Kidney (tissue), 14 donors: ENCODE measurements around the gene HRCT1. TPM values are rescaled to one million over a fixed set of nuclear protein-coding genes. Genes with fewer than 3 reads are reported as not detected.

Source experiments
- DNase-seq, 5 donors: peaks; one replicate each; pipeline ENCODE4 v3.0.0-alpha.2; 2013 to 2020
- FAIRE-seq: peaks from 2 replicates; lab custom pipeline; 2012; peaks lifted over from hg19 to GRCh38; lab: Jason Lieb, UNC
- H3K27ac ChIP-seq, 2 donors: one replicate each; pipeline ENCODE4 v1.7.0; 2013; ENCODE audit warnings: low read depth in 2 of 2, low read length in 2 of 2, inconsistent platforms in 1 of 2
- H3K27me3 ChIP-seq: one replicate; pipeline ENCODE4 v1.7.1; 2013; ENCODE audit warnings: low read length, inconsistent platforms; ENCODE audit not compliant: control insufficient read depth, insufficient read depth
- H3K36me3 ChIP-seq, 3 donors: one replicate each; pipeline versions ENCODE4 v1.7.0 to v1.7.1; 2013; ENCODE audit warnings: low read length in 3 of 3, control low read depth in 1 of 3, inconsistent platforms in 1 of 3; ENCODE audit not compliant: insufficient read depth in 3 of 3, control insufficient read depth in 2 of 3
- H3K4me1 ChIP-seq, 3 donors: one replicate each; pipeline versions ENCODE4 v1.7.0 to v1.7.1; 2013; ENCODE audit warnings: low read length in 3 of 3, inconsistent platforms in 1 of 3, low read depth in 1 of 3; ENCODE audit not compliant: control insufficient read depth in 2 of 3, insufficient read depth in 2 of 3
- H3K4me3 ChIP-seq, 3 donors: one replicate each; pipeline versions ENCODE4 v1.7.0 to v1.8.1; 2013; ENCODE audit warnings: low read length in 3 of 3, control low read depth in 1 of 3, inconsistent platforms in 1 of 3
- H3K9ac ChIP-seq, 3 donors: one replicate each; pipeline versions ENCODE4 v1.7.0 to v1.7.1; 2013; ENCODE audit warnings: low read length in 3 of 3, control low read depth in 1 of 3, inconsistent platforms in 1 of 3
- H3K9me3 ChIP-seq, 3 donors: one replicate each; pipeline versions ENCODE4 v1.7.0 to v1.7.1; 2013; ENCODE audit warnings: low read length in 3 of 3, control low read depth in 1 of 3, inconsistent platforms in 1 of 3; ENCODE audit not compliant: control insufficient read depth in 2 of 3, insufficient read depth in 1 of 3
- CTCF ChIP-seq: IDR thresholded peaks from 3 replicates; pipeline ENCODE4 v1.5.1; 2012; ENCODE audit warnings: mild to moderate bottlenecking, moderate library complexity, borderline replicate concordance; ENCODE audit not compliant: insufficient read depth; ENCODE audit errors: extremely low read depth
- intact Hi-C: fragments of 100-400 bp; cut with DNase I; formaldehyde crosslinking; loops from one replicate; pipeline ENCODE4 v1.11.1; 2022
- polyA plus RNA-seq: library from polyadenylated mRNA; stranded (reverse); fragments of 350-450 nt; fragmentation: Illumina TruSeq; extraction: RNeasy Lipid Tissue Mini Kit (QIAGEN cat#74804); gene quantifications from one replicate; pipeline ENCODE4 v1.2.3, GENCODE V29; 2014; ENCODE audit warnings: low read depth, low replicate concordance; ENCODE audit not compliant: insufficient read depth
- total RNA-seq: library from RNA; stranded (reverse); fragmentation: NEBNext Ultra II Directional; extraction: Animal tissue kit (Norgen Biotek cat#: 25700); gene quantifications from one replicate; pipeline ENCODE4 v1.2.1, GENCODE V29; 2021
- donor health status: control.
- donor health status: control.
- donor health status: control.
- donor health status: control.
- donor health status: control.
- donor health status: DM: yes; HTN: yes; CAD: no.
- donor health status: Normal renal cell carcinoma (clear cell type).

HRCT1 gene
- total and polyA plus RNA-seq, 2 donors from 2014 or later: 13.3 to 51.2 TPM

GRCh38 chr9:35956651-35957050, 50.6 kb downstream of the HRCT1 start:
- no peak for TF ChIP-seq CTCF
- FAIRE-seq (no peak), DNase-seq (no peak)
- Histone ChIP-seq H3K36me3 (no peaks in the 10 kb centered on the region), H3K9ac (no peak overlapping the region), H3K9me3 (no peaks in the 10 kb centered on the region), H3K27me3 (peaks cover 2% of the 10 kb centered on the region), H3K27ac (no peak overlapping the region), H3K4me3 (no peak overlapping the region), H3K4me1 (peaks cover 0 to 2% (median 0%) of the 10 kb centered on the region in 3 donors)
- intact Hi-C loops: loop anchor here (5.0 kb wide), 1 partner anchor 61 kb away; no protein-coding TSS in a partner anchor

Other genes starting within 250 kb of the HRCT1 start
- 36,256 TPM for gene RMRP, start 248.2 kb upstream of the HRCT1 start, total RNA-seq
- gene RMRP, start 248.2 kb upstream of the HRCT1 start, polyA plus RNA-seq: not detected
- 26.8 TPM for gene CCDC107, start 247.9 kb upstream of the HRCT1 start, total RNA-seq
- 52.3 TPM for gene CCDC107, start 247.9 kb upstream of the HRCT1 start, polyA plus RNA-seq
- gene ARHGEF39, start 241.0 kb upstream of the HRCT1 start, total RNA-seq: 0.72 TPM
- 0.17 TPM for gene ARHGEF39, start 241.0 kb upstream of the HRCT1 start, polyA plus RNA-seq
- gene CA9, start 232.3 kb upstream of the HRCT1 start, total RNA-seq: 0.85 TPM
- 0.67 TPM for gene CA9, start 232.3 kb upstream of the HRCT1 start, polyA plus RNA-seq
- gene TPM2, start 216.3 kb upstream of the HRCT1 start, total RNA-seq: 218 TPM
- 287 TPM for gene TPM2, start 216.3 kb upstream of the HRCT1 start, polyA plus RNA-seq
- gene TLN1, start 174.0 kb upstream of the HRCT1 start, total RNA-seq: 376 TPM
- gene TLN1, start 174.0 kb upstream of the HRCT1 start, polyA plus RNA-seq: 71.7 TPM
- gene CREB3, start 173.5 kb upstream of the HRCT1 start, total RNA-seq: 40.5 TPM
- gene CREB3, start 173.5 kb upstream of the HRCT1 start, polyA plus RNA-seq: 52.0 TPM
- 93.2 TPM for gene GBA2, start 157.0 kb upstream of the HRCT1 start, total RNA-seq
- gene GBA2, start 157.0 kb upstream of the HRCT1 start, polyA plus RNA-seq: 83.2 TPM
- gene RGP1, start 156.9 kb upstream of the HRCT1 start, total RNA-seq: 39.2 TPM
- gene RGP1, start 156.9 kb upstream of the HRCT1 start, polyA plus RNA-seq: 11.0 TPM
- gene MSMP, start 151.9 kb upstream of the HRCT1 start, total RNA-seq: 0.47 TPM
- gene MSMP, start 151.9 kb upstream of the HRCT1 start, polyA plus RNA-seq: not detected
- 17.0 TPM for gene NPR2, start 114.6 kb upstream of the HRCT1 start, total RNA-seq
- gene NPR2, start 114.6 kb upstream of the HRCT1 start, polyA plus RNA-seq: 11.4 TPM
- 6.1 TPM for gene SPAG8, start 93.9 kb upstream of the HRCT1 start, total RNA-seq
- 2.4 TPM for gene SPAG8, start 93.9 kb upstream of the HRCT1 start, polyA plus RNA-seq
- 55.1 TPM for gene HINT2, start 91.2 kb upstream of the HRCT1 start, total RNA-seq
- 307 TPM for gene HINT2, start 91.2 kb upstream of the HRCT1 start, polyA plus RNA-seq
- gene FAM221B, start 77.5 kb upstream of the HRCT1 start, total RNA-seq: not detected
- gene FAM221B, start 77.5 kb upstream of the HRCT1 start, polyA plus RNA-seq: not detected
- 18.3 TPM for gene TMEM8B, start 77.0 kb upstream of the HRCT1 start, total RNA-seq
- 17.6 TPM for gene TMEM8B, start 77.0 kb upstream of the HRCT1 start, polyA plus RNA-seq
- gene OR13J1, start 35.8 kb upstream of the HRCT1 start, total RNA-seq: not detected
- gene OR13J1, start 35.8 kb upstream of the HRCT1 start, polyA plus RNA-seq: not detected
- 5.3 TPM for gene SPAAR, start 3.3 kb downstream of the HRCT1 start, total RNA-seq
- gene SPAAR, start 3.3 kb downstream of the HRCT1 start, polyA plus RNA-seq: 3.2 TPM
- not detected for gene OR2S2, start 52.0 kb downstream of the HRCT1 start, total RNA-seq
- gene OR2S2, start 52.0 kb downstream of the HRCT1 start, polyA plus RNA-seq: not detected
- gene RECK, start 130.7 kb downstream of the HRCT1 start, total RNA-seq: 10.4 TPM
- 4.5 TPM for gene RECK, start 130.7 kb downstream of the HRCT1 start, polyA plus RNA-seq
- gene GLIPR2, start 230.5 kb downstream of the HRCT1 start, total RNA-seq: 19.6 TPM
- 8.3 TPM for gene GLIPR2, start 230.5 kb downstream of the HRCT1 start, polyA plus RNA-seq